Subcutaneous adipose tissue (tissue), 4 donors: ENCODE results near the gene DNAH5. TPM values are rescaled to one million over a fixed set of nuclear protein-coding genes. Genes with fewer than 3 reads are reported as not detected.

Source experiments
- CTCF ChIP-seq: fragments of 450-650 bp; IDR thresholded peaks from one replicate; pipeline ENCODE4 v1.5.1; 2016; ENCODE audit warnings: low read depth, mild to moderate bottlenecking, control low read depth, antibody characterized with exemption, moderate library complexity
- total RNA-seq, 4 donors: library from RNA; depleted of rRNA; stranded (reverse); fragments of >200 nt; gene quantifications; one replicate each; pipeline ENCODE4 v1.1.0, GENCODE V29; 2016

DNAH5 gene
- total RNA-seq, 4 donors from 2014 or later: under 0.01 to 1.1 (median 0.19) TPM

- no peak for TF ChIP-seq CTCF
Observed at GRCh38 chr5:13833440-13833839, 111.0 kb downstream of the DNAH5 start.

GRCh38 chr5:13831351-13831750, 113.1 kb downstream of the DNAH5 start:
- no peak for TF ChIP-seq CTCF

GRCh38 chr5:13830536-13830935, 114.0 kb downstream of the DNAH5 start:
- no peak for TF ChIP-seq CTCF

- no peak for TF ChIP-seq CTCF
Observed at GRCh38 chr5:13821366-13821765, 123.1 kb downstream of the DNAH5 start.

- no peak for TF ChIP-seq CTCF
Observed at GRCh38 chr5:13816126-13816525, 128.4 kb downstream of the DNAH5 start.

- no peak for TF ChIP-seq CTCF
Observed at GRCh38 chr5:13814301-13814700, 130.2 kb downstream of the DNAH5 start.

GRCh38 chr5:13809921-13810320, 134.6 kb downstream of the DNAH5 start:
- TF ChIP-seq CTCF: no peak
